GM23338 (cell line): ENCODE data around the gene C10orf90. TPM values are rescaled to one million over a fixed set of nuclear protein-coding genes. Genes with fewer than 3 reads are reported as not detected.

Source experiments
- ATAC-seq: fragments of 200-7000 bp; cut with Tn5 transposase; 3 replicates; pipeline ENCODE4 v1.9.1; 2020
- DNase-seq: peaks from one replicate; pipeline ENCODE4 v3.0.0-alpha.2; 2015; ENCODE audit warnings: low spot score
- H2AFZ ChIP-seq: fragments of 200-600 bp; sonication (generic); 2 replicates; pipeline ENCODE4 v1.8.0; 2016; ENCODE audit warnings: antibody characterized with exemption, mild to moderate bottlenecking, moderate library complexity
- H3F3A ChIP-seq: fragments of 200-600 bp; sonication (generic); replicated peaks from 2 replicates; pipeline ENCODE4 v1.8.0; 2017; ENCODE audit warnings: antibody characterized with exemption, mixed run types, low read depth
- H3K27ac ChIP-seq: fragments of 200-600 bp; sonication (generic); 2 replicates; pipeline ENCODE4 v1.6.1; 2016; ENCODE audit warnings: low read depth
- H3K27me3 ChIP-seq: fragments of 200-600 bp; sonication (generic); 2 replicates; pipeline ENCODE4 v1.8.0; 2016; ENCODE audit warnings: mild to moderate bottlenecking, mixed run types, moderate library complexity; ENCODE audit not compliant: insufficient read depth
- H3K36me3 ChIP-seq: fragments of 200-600 bp; sonication (generic); 2 replicates; pipeline ENCODE4 v1.8.0; 2016; ENCODE audit warnings: mild to moderate bottlenecking; ENCODE audit not compliant: insufficient read depth
- H3K4me1 ChIP-seq: fragments of 200-600 bp; sonication (generic); 2 replicates; pipeline ENCODE4 v1.8.0; 2016; ENCODE audit warnings: mild to moderate bottlenecking, moderate library complexity; ENCODE audit not compliant: insufficient read depth
- H3K4me2 ChIP-seq: fragments of 200-600 bp; sonication (generic); 2 replicates; pipeline ENCODE4 v1.7.1; 2017; ENCODE audit warnings: mixed run types
- H3K4me3 ChIP-seq: fragments of 200-600 bp; sonication (generic); 2 replicates; pipeline ENCODE4 v1.6.1; 2016; ENCODE audit warnings: mixed run types
- H3K79me2 ChIP-seq: fragments of 200-600 bp; sonication (generic); replicated peaks from 2 replicates; pipeline ENCODE4 v1.8.0; 2017; ENCODE audit warnings: mild to moderate bottlenecking; ENCODE audit not compliant: insufficient read depth
- H3K9me2 ChIP-seq: fragments of 200-600 bp; sonication (generic); 2 replicates; pipeline ENCODE4 v1.8.0; 2017; ENCODE audit not compliant: insufficient read depth
- H4K20me1 ChIP-seq: fragments of 200-600 bp; sonication (generic); replicated peaks from 2 replicates; pipeline ENCODE4 v1.8.0; 2017; ENCODE audit warnings: mild to moderate bottlenecking; ENCODE audit not compliant: insufficient read depth
- H3K27ac Mint-ChIP-seq: 2 replicates; pipeline ENCODE4 v1.8.0; 2020; ENCODE audit warnings: inconsistent platforms, mild to moderate bottlenecking, moderate library complexity, mixed read lengths
- H3K27me3 Mint-ChIP-seq: 3 replicates; pipeline ENCODE4 v1.8.0; 2022; ENCODE audit warnings: low read depth, mild to moderate bottlenecking, moderate library complexity, mixed read lengths, inconsistent platforms; ENCODE audit not compliant: insufficient read depth, poor library complexity
- H3K36me3 Mint-ChIP-seq: 3 replicates; pipeline ENCODE4 v1.8.0; 2021; ENCODE audit warnings: low read depth, mild to moderate bottlenecking, inconsistent platforms, moderate library complexity, mixed read lengths
- H3K4me1 Mint-ChIP-seq: 3 replicates; pipeline ENCODE4 v1.8.0; 2020; ENCODE audit warnings: mild to moderate bottlenecking, inconsistent platforms, mixed read lengths
- H3K4me3 Mint-ChIP-seq: 3 replicates; pipeline ENCODE4 v1.8.0; 2021; ENCODE audit warnings: moderate library complexity, mild to moderate bottlenecking, inconsistent platforms, mixed read lengths
- H3K9me3 Mint-ChIP-seq: 3 replicates; pipeline ENCODE4 v1.8.0; 2020; ENCODE audit warnings: moderate library complexity, mild to moderate bottlenecking, inconsistent platforms, mixed read lengths
- CREB1 ChIP-seq: fragments of 250-450 bp; sonication (Bioruptor Pico); IDR thresholded peaks from 2 replicates; pipeline ENCODE4 v1.5.0; 2020; ENCODE audit warnings: low read depth, mild to moderate bottlenecking, moderate library complexity
- EZH2 ChIP-seq: fragments of 200-600 bp; sonication (generic); IDR thresholded peaks from one replicate; pipeline ENCODE4 v1.8.0; 2017; ENCODE audit warnings: antibody characterized with exemption, mild to moderate bottlenecking, low read depth; ENCODE audit not compliant: unreplicated experiment
- EZH2phosphoT487 ChIP-seq: fragments of 200-600 bp; sonication (generic); IDR thresholded peaks from one replicate; pipeline ENCODE4 v1.8.1; 2018; ENCODE audit warnings: antibody characterized with exemption; ENCODE audit not compliant: unreplicated experiment
- JUNB ChIP-seq: IDR thresholded peaks from one replicate; pipeline ENCODE4 v1.6.1; 2016; ENCODE audit warnings: antibody characterized with exemption; ENCODE audit not compliant: unreplicated experiment
- NANOG ChIP-seq: IDR thresholded peaks from 2 replicates; pipeline ENCODE4 v1.6.1; 2016; ENCODE audit warnings: antibody characterized with exemption, borderline replicate concordance
- POLR2AphosphoS5 ChIP-seq: IDR thresholded peaks from 2 replicates; pipeline ENCODE4 v1.6.1; 2016; ENCODE audit warnings: antibody characterized with exemption, low read depth
- REST ChIP-seq: IDR thresholded peaks from one replicate; pipeline ENCODE4 v1.6.1; 2018; ENCODE audit warnings: antibody characterized with exemption; ENCODE audit not compliant: unreplicated experiment
- STAT1 ChIP-seq: IDR thresholded peaks from one replicate; pipeline ENCODE4 v1.6.1; 2016; ENCODE audit warnings: antibody characterized with exemption; ENCODE audit not compliant: unreplicated experiment
- ZNF114 ChIP-seq: fragments of 250-450 bp; sonication (Bioruptor Pico); IDR thresholded peaks from 2 replicates; pipeline ENCODE4 v1.5.0; 2020; ENCODE audit warnings: mild to moderate bottlenecking, moderate library complexity
- ZNF331 ChIP-seq: fragments of 250-450 bp; sonication (Bioruptor Pico); IDR thresholded peaks from 2 replicates; pipeline ENCODE4 v1.5.0; 2020; ENCODE audit warnings: low read depth, mild to moderate bottlenecking, moderate library complexity
- polyA plus RNA-seq: library from polyadenylated mRNA; unstranded; fragments of >200 nt; fragmentation: Nextera tagmentation; extraction: Ambion mirVana; gene quantifications from 2 replicates; pipeline ENCODE4 v1.2.1, GENCODE V29; 2016
- total RNA-seq: library from RNA; depleted of rRNA; stranded (reverse); fragments of >200 nt; shearing (Covaris generic); gene quantifications from 2 replicates; pipeline ENCODE4 v1.2.3, GENCODE V29; 2014
- TF ChIP-seq, protein P1 (sequence below): IDR thresholded peaks from 2 replicates; pipeline ENCODE4 v1.6.1; 2016; ENCODE audit warnings: antibody characterized with exemption
- TF ChIP-seq, protein P2 (sequence below): fragments of 250-450 bp; sonication (Bioruptor Pico); IDR thresholded peaks from 2 replicates; pipeline ENCODE4 v1.5.0; 2020; ENCODE audit warnings: mild to moderate bottlenecking, moderate library complexity
- TF ChIP-seq, protein P3 (sequence below), 2 experiments: fragments of 200-600 bp in 1 of 2; sonication (generic) in 1 of 2; conservative IDR thresholded peaks; 2 replicates each; pipeline versions ENCODE4 v1.5.1 to v1.6.1; 2016 to 2017; ENCODE audit warnings: antibody characterized with exemption in 2 of 2, low read depth in 2 of 2, mild to moderate bottlenecking in 2 of 2, moderate library complexity in 1 of 2

The C10orf90 gene
- total and polyA plus RNA-seq, 2 experiments from 2014 or later: 0.76 to 0.97 TPM

DNA sequence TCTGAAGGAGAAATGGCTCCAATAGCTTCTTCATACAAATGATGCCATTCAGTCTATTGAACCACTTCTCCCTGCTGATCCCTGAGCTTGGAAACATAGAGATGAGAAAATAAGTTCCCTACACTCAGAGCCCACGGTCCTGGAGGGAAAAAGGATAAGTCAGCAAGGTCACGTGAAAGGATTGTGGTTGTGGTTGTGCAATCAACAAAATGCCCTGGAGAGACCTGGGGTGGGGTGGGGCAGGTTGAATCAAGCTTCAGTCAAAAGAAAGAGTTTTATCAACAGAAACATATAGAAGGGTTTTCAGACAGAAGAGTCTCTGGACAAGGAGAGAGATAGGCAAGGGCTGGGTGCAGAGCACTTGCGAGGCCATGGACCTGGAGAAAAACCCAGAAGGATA, 30.1 kb downstream of the C10orf90 start:
- Mint-ChIP-seq H3K27me3 (peaks cover 4% of the 10 kb centered on the region), H3K4me3 (no peak overlapping the region), H3K9me3 (no peaks in the 10 kb centered on the region), H3K4me1 (no peaks in the 10 kb centered on the region), H3K27ac (no peak overlapping the region), H3K36me3 (no peaks in the 10 kb centered on the region; the same call in 2 of the 3 replicates)
- H3K79me2 ChIP-seq: no peaks in the 10 kb centered on the region
- DNase-seq: no peak
- no peaks in the 10 kb centered on the region for H3K4me1 ChIP-seq
- no peak overlapping the region for H3K4me2 ChIP-seq
- no peak overlapping the region for H2AFZ ChIP-seq
- H3K4me3 ChIP-seq: no peak overlapping the region
- TF ChIP-seq REST (no peak), STAT1 (no peak), EZH2phosphoT487 (no peak), POLR2AphosphoS5 (no peak), JUNB (no peak), CREB1 (CRISPR knock-in tag) (no peak), NANOG (no peak), EZH2 (no peak), ZNF114 (CRISPR knock-in tag) (no peak), ZNF331 (CRISPR knock-in tag) (no peak)
- TF ChIP-seq, protein P1, sequence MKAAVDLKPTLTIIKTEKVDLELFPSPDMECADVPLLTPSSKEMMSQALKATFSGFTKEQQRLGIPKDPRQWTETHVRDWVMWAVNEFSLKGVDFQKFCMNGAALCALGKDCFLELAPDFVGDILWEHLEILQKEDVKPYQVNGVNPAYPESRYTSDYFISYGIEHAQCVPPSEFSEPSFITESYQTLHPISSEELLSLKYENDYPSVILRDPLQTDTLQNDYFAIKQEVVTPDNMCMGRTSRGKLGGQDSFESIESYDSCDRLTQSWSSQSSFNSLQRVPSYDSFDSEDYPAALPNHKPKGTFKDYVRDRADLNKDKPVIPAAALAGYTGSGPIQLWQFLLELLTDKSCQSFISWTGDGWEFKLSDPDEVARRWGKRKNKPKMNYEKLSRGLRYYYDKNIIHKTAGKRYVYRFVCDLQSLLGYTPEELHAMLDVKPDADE: no peak
- TF ChIP-seq, protein P2, sequence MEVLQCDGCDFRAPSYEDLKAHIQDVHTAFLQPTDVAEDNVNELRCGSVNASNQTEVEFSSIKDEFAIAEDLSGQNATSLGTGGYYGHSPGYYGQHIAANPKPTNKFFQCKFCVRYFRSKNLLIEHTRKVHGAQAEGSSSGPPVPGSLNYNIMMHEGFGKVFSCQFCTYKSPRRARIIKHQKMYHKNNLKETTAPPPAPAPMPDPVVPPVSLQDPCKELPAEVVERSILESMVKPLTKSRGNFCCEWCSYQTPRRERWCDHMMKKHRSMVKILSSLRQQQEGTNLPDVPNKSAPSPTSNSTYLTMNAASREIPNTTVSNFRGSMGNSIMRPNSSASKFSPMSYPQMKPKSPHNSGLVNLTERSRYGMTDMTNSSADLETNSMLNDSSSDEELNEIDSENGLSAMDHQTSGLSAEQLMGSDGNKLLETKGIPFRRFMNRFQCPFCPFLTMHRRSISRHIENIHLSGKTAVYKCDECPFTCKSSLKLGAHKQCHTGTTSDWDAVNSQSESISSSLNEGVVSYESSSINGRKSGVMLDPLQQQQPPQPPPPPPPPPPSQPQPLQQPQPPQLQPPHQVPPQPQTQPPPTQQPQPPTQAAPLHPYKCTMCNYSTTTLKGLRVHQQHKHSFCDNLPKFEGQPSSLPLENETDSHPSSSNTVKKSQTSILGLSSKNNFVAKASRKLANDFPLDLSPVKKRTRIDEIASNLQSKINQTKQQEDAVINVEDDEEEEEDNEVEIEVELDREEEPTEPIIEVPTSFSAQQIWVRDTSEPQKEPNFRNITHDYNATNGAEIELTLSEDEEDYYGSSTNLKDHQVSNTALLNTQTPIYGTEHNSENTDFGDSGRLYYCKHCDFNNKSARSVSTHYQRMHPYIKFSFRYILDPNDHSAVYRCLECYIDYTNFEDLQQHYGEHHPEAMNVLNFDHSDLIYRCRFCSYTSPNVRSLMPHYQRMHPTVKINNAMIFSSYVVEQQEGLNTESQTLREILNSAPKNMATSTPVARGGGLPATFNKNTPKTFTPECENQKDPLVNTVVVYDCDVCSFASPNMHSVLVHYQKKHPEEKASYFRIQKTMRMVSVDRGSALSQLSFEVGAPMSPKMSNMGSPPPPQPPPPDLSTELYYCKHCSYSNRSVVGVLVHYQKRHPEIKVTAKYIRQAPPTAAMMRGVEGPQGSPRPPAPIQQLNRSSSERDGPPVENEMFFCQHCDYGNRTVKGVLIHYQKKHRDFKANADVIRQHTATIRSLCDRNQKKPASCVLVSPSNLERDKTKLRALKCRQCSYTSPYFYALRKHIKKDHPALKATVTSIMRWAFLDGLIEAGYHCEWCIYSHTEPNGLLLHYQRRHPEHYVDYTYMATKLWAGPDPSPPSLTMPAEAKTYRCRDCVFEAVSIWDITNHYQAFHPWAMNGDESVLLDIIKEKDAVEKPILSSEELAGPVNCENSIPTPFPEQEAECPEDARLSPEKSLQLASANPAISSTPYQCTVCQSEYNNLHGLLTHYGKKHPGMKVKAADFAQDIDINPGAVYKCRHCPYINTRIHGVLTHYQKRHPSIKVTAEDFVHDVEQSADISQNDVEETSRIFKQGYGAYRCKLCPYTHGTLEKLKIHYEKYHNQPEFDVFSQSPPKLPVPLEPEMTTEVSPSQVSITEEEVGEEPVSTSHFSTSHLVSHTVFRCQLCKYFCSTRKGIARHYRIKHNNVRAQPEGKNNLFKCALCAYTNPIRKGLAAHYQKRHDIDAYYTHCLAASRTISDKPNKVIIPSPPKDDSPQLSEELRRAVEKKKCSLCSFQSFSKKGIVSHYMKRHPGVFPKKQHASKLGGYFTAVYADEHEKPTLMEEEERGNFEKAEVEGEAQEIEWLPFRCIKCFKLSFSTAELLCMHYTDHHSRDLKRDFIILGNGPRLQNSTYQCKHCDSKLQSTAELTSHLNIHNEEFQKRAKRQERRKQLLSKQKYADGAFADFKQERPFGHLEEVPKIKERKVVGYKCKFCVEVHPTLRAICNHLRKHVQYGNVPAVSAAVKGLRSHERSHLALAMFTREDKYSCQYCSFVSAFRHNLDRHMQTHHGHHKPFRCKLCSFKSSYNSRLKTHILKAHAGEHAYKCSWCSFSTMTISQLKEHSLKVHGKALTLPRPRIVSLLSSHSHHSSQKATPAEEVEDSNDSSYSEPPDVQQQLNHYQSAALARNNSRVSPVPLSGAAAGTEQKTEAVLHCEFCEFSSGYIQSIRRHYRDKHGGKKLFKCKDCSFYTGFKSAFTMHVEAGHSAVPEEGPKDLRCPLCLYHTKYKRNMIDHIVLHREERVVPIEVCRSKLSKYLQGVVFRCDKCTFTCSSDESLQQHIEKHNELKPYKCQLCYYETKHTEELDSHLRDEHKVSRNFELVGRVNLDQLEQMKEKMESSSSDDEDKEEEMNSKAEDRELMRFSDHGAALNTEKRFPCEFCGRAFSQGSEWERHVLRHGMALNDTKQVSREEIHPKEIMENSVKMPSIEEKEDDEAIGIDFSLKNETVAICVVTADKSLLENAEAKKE (CRISPR knock-in tag): no peak
- TF ChIP-seq, protein P3, sequence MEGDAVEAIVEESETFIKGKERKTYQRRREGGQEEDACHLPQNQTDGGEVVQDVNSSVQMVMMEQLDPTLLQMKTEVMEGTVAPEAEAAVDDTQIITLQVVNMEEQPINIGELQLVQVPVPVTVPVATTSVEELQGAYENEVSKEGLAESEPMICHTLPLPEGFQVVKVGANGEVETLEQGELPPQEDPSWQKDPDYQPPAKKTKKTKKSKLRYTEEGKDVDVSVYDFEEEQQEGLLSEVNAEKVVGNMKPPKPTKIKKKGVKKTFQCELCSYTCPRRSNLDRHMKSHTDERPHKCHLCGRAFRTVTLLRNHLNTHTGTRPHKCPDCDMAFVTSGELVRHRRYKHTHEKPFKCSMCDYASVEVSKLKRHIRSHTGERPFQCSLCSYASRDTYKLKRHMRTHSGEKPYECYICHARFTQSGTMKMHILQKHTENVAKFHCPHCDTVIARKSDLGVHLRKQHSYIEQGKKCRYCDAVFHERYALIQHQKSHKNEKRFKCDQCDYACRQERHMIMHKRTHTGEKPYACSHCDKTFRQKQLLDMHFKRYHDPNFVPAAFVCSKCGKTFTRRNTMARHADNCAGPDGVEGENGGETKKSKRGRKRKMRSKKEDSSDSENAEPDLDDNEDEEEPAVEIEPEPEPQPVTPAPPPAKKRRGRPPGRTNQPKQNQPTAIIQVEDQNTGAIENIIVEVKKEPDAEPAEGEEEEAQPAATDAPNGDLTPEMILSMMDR (conservative IDR thresholded peaks at IDR 0.05; ENCODE audit: low read depth in 2 of 2): no peak
- no peak for ATAC-seq
- 0 out of 2 replicates have a peak, but pooled peaks cover 4% of the 10 kb centered on the region for H3K9me2 ChIP-seq
- no peak overlapping the region for H3K27ac ChIP-seq
- no peaks in the 10 kb centered on the region for H3K27me3 ChIP-seq
- H3F3A ChIP-seq: no peaks in the 10 kb centered on the region
- no peaks in the 10 kb centered on the region for H4K20me1 ChIP-seq
- no peaks in the 10 kb centered on the region for H3K36me3 ChIP-seq
